ENCODE data around the gene MILR1.
"Not testable (repeated sequence)": the region's sequence is repeated elsewhere in the genome, so short reads cannot be mapped to it uniquely, and the experiment has no call there.

GRCh38 chr17:64439521-64439920, 9.4 kb upstream of the MILR1 start:
- TF ChIP-seq CTCF, POLR2A (IDR thresholded peaks at IDR 0.05): not testable (repeated sequence)

Data from breast epithelium (tissue), 3 donors.